NCI-H345 treated with DMSO at 0.1 percent for 48 hours (cell line): ENCODE results near the gene TXN2.
A peak's percentile ranks its signal among the peaks of the same experiment; 100 is the strongest.
"Not testable (repeated sequence)": the region's sequence is repeated elsewhere in the genome, so short reads cannot be mapped to it uniquely, and the experiment has no call there.

ENCODE experiments used
- DNase-seq: peaks from one replicate; lab custom pipeline; 2025; ENCODE audit not compliant: unreplicated experiment; lab: John Stamatoyannopoulos, UW

The TXN2 gene, protein sequence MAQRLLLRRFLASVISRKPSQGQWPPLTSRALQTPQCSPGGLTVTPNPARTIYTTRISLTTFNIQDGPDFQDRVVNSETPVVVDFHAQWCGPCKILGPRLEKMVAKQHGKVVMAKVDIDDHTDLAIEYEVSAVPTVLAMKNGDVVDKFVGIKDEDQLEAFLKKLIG

DNA sequence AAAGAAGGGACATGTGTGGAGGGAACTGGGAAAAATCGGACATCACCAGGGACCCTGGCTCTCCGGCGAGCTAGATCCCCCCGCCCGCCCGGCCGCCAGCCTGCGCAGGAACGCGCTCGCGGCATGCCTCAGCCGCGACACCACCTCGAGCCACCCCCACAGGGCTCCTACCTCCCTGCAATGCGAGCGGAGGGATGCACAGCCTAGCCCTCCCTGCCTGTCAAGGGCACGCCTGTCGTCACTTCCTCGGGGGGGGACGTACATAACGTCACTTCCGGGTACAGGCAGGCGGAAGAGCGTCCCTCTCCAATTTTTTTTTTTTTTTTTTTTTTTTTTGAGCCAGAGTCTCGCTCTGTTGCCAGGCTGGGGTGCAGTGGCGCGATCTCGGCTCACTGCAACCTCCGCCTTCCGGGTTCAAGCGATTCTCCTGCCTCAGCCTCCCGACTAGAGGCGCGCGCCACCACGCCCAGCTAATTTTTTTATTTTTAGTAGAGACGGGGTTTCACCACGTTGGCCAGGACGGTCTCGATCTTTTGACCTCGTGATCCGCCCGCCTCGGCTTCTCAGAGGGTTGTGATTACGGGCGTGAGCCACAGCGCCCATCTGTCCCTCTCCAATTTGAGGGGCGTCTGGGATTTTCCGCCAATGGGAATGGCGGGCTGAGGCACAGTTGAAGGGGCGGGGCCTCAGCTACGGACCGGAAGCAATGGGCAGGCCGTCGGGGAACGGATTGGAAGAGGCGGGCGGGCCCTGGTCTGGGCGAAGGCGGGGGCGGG is at the start of gene TXN2:
TSS of gene TXN2 (minus strand) at position 248 of the 776 bp plus-strand sequence. CDS start 803 bp downstream, outside the sequence.
- DNase-seq = peak; percentile 85

DNA sequence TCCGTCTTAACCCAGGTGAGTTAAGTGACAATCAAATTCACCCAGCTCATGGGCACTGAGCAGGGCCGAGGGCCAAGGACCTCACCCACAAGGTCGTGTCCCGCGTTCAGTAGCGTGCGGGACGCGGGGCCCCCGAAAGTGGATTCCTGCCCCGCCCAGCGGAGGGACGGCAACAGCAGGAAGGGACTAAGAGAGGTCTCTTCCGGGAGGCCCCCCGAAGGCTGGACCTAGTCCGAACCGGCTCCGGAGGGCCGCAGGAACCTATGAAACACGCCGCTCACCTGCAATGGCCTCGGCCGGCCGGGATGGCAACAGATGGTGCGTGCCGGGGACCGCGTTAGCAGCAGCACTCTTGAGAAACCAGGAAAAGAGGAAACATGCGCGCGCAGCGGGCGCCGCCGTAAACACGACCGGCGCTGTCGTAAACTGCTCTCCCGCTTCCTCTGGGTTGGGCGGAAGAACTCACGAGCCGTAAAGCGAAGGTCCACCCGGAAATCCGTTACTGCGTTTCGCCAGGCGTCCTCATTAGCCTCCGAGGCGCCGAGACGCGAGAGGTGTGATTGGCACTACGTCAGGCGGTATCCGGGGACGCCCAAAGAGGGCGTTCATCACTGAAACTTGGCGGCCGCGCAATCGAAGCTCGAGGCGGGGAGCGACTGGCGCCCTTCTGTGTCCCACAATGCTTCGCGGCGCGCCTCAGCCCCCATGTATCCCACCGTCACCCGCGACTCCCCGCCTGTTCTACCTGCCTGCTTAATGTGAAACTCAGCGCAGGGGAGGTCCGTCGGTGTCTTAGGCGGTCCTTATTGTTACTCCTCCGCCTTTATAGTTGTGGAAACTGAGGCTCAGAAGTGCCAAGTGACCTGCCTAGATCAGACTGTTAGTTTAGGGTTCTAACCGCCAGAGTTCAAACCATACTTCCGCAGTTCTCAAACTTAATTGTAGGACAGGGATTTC is 47.6 kb upstream of the TXN2 start, which contains the start of gene EIF3D:
TSS of gene EIF3D (minus strand) at position 372 of the 957 bp plus-strand sequence. CDS start 3,045 bp downstream, outside the sequence.
- DNase-seq = peak; percentile 98

DNA sequence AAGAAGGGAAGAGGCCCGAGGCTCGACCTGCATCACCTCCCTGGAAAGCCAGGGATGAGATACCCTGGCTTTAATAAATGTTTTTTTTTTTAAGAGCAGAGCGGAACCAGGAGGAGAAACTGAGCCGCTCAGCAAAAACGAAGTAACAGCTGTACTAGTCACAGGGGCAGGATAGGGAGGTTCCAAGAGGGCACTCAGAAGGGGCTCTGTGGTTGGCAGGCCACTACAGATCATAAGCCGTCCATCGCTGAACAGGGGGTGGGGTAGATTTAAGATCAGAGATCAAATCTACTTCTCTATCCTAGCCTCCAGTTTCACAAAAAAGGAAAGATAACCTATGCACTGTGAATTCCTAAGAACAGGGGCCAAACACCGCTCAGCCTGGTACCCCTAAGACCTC is 46.9 kb upstream of the TXN2 start:
- no peak for DNase-seq

DNA sequence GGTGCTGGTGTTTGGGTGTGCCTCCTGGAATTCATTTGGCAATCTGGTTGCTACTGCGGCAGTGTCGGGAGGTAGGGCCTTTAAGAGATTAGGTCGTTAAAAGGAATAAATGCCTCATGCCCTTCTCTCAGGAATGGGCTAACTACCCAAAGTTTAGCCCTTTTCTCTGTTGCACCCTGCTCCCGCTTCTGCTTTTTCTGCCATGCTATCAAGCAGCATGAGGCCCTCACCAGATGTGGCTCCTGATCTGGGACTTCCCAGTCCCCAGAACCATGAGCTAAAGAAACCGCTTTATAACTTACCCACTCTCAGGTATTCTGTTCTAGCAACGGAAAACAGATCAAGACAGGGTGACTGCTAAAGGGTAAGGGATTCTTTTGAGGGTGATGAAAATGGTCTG is 41.2 kb upstream of the TXN2 start:
- DNase-seq = no peak

DNA sequence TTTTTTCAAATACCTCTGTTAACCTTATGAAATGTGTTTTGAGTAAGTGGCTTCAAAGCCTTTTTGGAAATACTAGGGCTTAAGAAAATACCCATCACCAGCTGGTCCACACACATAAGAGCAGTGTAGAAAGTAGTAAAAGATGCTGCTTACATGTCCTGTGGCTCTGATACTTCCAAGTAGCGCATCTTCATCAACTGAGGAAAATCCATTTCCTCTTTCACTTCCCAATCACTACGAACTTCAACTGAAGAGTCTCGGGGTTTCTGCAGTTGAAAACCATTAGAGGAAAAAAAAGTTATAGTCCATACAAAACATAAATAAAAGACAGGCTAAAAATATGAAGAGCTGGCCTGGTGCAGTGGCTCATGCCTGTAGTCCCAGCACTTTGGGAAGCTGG is 39.0 kb upstream of the TXN2 start:
- no peak for DNase-seq

DNA sequence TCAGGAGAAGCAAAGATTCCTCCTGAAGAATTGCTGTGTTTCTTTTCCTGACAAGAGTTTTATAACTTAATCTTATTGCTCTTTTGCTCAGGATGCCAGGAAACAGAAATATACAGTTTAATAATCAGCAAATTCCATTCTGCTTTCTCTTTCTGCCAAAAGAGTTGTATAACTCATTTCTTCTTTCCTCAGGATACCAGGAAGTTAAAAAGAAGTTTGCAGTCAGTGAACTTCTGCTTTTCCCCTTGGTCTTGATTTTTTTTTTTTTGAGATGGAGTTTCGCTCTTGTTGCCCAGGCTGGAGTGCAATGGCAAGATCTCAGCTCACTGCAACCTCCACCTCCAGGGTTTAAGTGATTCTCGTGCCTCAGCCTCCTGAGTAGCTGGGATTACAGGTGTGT is 38.5 kb upstream of the TXN2 start:
- DNase-seq = not testable (repeated sequence)

DNA sequence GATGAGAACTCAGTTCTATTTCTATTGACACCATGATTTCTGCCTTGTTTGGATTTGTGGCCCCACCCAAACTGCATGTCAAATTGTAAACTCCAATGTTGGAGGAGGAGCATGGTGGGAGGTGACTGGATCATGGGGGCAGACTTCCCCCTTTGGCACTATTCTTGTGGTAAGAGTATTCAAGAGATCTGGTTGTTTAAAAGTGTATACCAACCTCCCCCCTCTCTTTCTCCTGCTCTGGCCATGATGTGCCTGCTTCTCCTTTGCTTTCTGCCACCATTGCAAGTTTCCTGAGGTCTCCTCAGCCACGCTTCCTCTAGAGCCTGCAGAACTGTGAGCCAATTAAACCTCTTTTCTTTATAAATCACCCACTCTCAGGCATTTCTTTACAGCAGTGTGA is 33.3 kb upstream of the TXN2 start:
- DNase-seq = no peak

DNA sequence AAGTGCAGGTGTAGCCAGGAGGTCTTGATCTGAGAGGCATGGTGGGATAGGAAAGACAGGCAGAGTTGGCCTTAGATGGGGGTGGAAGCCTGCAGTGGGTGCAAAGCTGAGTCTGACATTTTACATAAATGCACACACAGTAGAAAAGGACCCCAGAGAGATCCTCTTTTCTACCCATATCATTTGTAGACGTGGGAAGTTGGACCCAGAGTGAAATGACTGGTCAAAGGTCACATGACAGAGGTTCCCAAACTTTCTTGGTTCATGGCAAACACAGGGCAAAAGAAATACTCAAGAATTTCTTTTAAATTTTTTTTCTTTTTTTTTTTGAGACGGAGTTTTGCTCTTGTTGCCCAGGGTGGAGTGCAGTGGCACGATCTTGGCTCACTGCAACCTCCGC is 31.6 kb upstream of the TXN2 start:
- DNase-seq = no peak

DNA sequence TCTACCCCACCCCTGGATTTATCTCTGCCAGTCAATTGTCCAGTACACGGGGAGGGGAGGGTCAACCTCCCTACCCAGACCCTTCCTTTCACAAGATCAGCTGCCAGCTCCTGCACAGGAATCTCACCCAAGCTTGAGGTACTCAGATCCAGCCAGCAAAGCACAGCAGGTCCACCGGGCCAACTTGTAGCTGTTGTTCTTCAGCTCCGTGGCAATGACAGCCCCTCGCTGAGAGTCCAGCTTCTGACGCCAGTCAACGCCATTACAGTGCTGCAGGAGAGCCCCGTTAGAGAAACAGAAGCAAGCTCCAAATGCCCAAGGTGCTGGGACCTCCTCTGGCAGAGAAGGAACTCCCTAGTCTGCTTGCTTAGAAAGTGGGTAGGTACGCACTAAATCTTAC is 30.9 kb upstream of the TXN2 start:
- DNase-seq = no peak

DNA sequence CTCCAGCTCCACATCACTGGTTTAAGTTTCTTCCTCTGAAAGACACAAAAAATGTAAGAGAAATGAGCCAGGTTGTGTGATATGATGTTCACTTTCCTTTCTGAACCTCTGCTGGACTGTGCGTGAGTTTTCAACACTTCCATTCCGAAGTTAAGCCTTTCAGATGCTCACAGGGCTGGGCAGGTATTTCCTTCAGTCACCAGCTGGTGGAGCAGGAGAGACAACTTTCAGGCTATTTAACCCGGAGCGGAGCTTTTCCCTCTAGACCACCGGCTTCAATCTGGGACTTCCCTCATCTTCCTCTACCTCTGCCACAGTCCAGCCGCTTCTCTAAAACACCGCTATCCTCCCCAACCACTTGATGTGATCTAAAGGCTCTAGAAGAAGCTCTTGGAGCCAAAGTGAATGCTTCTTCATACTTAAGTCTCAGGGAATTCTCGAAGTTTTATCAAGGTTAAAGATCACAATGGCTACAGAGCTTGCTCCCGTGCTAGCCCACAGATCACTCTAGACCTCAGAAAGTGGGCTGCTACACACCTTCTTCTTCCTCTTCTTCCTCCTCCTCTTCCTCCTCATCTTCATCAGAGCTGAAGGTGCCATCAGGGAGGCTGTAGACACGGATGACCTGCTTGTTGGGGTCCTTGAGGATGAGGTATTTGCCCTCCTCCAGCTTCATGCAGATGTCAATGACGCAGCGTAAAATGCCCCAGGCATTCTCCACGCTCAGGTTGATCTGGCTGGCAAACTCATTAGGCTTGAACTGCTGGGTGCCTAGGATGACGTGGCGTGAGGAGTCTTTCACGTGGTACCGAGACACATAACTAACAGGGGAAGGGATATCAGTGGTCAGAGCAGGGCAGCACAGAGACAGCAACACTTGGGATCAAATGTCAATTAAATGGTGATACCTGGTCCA is 29.8 kb upstream of the TXN2 start:
- no peak for DNase-seq

DNA sequence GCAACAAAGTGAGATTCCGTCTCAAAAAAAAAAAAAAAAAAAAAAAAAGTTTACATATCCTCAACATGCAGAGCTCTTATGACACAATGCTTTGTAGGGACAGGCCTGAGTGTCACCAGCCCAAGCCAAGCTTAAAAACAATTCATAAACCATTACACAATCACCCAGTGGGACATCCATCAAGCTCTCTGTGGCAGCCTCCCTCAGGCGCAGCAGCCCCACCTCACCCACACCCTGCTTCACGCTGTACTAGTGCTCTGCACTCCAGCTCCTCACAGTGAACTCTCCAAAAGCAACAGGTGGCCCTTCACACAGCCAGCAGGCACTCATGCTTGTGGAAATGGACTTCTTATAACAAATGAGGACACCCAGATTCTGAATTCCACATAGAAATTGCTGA is 28.9 kb upstream of the TXN2 start:
- DNase-seq = peak; percentile 51

DNA sequence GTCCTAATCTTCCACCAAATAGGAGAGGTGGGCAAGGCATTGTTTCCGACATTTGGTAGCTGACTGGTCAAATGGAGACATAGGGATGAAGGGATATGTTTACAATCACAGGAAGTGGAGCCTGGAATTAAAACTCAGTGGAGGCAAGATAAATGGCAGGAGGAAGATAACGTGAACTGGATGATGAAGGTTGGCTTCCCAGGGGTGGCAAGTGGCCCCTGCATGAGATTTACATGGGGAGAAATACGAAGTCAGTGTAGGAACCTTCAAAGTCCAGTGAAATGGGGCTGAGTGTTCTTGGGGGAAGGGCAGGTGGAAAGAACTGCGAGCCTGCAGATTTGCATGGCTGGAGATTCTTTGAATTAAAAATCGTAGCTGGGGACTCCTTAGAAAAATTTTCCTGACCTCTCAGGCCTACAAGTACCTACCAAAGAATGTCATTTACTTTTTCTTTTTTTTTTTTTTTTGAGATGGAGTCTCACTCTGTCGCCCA is 26.1 kb upstream of the TXN2 start:
- DNase-seq = no peak

DNA sequence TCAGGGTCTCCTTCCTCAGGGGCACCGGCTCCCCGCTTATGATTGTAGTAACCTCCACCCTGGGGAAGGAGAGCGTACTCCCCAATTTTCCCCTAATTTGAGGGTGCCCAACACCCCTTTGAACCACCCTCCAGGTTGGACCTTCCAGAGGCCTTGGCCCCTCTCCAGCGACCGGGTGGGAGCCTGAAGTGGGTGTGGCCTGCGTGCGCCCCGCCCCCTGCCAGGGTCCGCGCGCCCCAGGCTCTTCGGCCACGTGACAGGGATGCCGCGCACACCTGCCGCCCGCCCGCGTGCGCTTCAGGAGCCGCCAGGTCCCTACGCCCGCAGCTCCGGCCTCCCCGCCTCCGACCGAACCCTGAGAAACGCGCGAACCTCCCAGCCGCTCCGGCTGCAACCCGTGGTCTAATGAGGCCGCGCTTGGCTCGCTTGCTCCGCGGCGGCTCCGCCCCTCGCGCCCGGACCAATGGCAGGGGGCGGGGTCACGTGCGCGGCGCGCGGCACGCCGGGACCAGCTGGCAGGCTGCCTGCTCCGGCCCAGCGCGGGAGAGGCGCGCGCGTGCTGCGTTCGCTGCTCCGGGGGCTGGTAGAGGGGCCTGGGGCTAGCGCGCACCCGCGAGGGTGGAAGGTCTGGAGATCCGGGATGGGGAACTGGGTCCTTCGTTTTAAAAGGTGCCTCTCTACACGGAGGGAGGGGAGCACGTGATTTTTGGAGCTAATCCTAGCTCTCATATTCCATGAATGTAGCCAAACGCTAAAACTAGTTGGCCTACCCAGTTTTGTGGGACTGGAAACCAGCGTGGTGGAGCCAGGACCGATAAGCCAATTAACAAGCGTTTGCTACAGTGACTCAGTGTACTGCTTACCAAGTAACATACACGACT is 25.4 kb upstream of the TXN2 start, which contains the start of gene FOXRED2:
TSS of gene FOXRED2 (minus strand) at position 404 of the 881 bp plus-strand sequence. CDS start 618 bp downstream, outside the sequence.
- DNase-seq = peak; percentile 36

DNA sequence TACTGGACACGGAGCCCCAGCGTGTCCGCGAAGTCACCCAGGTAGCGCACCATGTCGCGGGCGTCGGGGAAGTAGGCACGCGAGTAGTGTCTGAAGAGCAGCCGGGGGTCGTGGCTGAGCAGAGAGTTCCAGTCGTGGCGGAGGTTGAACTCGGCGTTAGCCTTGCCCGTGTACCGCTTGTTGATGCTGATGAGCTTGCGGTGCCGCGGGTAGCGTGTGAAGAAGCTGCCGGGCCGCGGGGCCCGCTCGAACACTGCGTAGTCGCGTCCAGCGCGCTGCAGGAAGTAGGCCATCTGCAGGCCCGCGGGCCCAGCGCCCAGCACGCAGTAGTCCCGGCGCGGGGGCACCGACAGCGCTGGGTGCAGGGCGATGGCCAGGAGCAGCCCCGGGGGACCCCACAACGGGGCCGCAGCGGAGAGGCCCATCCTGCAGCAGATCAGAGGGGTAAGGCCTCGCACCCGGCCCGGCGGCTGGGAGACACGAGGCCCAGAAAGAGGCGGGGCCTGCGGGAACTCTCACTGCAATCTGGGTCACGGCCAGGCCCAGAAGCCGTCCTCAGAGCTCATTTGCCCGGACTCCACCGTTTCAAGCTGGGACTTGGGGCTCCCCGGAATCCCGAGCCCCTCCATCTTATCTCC is 24.7 kb upstream of the TXN2 start:
- no peak for DNase-seq

DNA sequence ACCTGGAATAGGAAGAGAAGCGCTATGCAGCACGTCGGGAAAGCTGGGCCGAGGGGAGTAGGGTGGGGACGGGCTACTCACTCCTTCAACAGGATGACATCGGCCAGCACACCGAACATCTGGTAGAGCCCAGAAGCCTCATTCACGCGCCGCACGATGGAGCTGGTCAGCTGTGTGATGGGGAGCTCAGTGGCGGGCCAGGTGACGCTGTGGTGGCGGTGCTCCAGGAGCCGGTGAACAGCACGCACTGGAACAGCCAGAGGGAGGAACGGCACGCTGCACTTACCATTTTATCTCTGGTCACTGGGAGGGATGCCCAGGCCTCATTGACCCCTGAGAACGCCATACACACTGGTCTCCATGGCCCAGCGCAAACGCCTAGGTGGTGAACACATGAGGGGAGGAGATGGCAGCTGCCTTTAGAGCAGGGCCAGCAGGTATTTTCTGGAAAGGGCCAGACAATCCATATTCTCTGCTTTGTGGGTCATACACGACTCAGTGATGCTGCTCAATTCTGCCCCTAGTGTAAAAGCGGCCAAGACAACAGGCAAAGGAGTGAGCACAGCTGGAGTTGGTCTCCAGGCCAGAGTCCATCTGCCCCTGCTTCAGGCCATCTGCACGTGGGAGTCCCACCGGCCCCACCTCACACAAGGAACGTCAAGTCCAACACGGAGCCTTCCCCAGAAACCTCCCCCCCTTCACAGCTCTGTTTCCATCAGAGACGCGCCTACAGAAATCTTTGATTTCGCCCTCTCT is 16.6 kb upstream of the TXN2 start:
- no peak for DNase-seq

DNA sequence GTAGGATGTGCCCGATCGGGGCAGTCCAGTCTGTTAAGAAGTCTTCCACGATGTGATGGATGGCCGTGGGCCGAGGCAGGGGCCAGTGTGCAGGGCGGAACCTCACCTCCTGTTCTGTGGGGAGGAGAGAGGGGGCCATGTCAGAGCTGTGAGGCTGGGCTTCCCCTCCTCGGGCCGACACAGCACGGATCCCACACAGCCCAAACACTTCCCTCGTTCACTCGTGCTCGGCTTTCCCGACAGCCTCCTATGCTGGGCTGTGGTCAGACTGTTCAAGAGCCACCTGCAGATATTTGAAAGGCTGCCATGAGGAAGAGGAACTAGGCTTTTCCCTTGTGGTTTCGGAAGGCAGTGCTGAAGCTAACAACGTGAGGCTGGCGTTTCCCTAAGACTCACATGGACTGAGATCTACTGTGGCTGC is 12.3 kb upstream of the TXN2 start:
- DNase-seq = no peak

DNA sequence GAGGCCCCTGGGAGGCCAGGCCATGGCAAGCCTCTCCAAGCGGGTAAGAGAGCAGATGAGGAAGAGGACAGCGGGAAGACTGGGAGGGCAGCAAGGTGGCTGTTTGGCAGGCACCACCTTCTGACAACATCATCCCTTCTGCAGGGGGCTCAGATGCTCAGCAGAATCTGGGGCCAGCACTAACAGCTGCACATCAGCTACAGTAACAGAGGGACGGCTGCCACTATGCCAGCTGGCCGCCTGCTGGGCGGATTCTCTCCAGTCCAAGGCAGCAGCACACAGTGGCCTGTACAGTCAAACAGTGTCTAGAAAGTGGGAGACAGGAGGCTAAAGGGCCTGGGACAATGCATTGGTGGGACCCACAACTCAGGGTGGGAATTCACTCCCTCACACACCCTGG is 10.7 kb upstream of the TXN2 start:
- no peak for DNase-seq

DNA sequence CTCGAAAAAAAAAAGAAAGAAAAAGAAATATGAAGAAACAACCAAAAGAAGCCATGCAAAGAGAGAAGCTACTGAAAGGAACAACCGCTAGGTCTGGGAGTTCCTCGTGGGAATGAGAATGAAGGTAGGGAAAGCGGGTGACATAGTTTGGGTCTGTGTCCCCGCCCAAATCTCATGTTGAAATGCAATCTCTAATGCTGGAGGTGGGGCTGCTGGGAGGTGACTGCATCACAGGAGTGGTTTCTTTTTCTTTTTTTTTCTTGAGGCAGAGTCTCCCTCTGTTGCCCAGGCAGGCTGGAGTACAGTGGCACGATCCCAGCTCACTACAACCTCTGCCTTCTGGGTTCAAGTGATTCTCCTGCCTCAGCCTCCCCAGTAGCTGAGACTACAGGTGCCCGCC is 9.7 kb upstream of the TXN2 start:
- DNase-seq = no peak
